Measurements from ENCODE around the gene KLHL1. TPM values are rescaled to one million over a fixed set of nuclear protein-coding genes. Genes with fewer than 3 reads are reported as not detected.

Gene KLHL1
- total RNA-seq, 4 donors from 2014 or later, result not detected

DNA sequence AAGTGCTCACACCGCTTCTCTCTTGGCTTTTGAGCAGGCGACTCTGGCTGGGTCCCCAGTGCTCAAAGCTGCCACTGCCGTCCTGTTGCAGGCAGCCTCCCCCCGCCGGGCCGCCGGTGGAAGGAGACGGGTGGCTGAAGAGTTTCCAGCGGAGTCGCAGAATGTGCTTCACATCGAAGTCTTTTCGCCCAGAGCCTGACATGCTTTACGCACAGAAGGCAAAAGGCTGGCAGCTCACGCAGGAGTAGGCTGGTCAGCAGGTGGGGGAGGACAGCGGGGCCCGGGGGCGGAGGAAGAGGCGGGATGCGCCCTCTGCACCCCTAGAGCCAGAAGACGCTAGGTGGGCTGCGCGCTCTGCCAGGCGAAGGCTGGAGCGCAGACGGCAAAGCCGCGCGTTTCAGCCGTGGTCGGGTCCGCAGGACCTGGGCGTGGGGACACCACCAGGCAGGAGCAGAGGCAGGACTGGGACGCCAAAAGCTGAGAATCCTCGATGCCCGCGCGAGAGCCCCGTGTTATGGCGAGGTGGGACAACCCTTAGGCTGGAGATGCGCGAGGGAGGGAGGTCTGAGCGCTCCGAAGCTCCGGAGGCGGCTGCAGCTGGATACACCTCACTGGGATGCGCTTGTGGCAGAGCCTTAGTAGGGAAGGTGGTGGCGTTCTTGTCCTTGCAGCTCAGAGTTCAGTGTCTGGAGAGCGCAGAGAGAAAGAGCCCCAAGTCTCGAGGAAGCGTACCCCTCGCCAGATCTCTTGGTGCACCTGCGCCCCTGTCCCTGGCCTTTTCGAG, 562 bp downstream of the KLHL1 start, which contains the start of gene ATXN8OS:
Gene ATXN8OS, plus strand, starts transcription at position 329 of the 784 bp plus-strand sequence.
- TF ChIP-seq, protein P1, sequence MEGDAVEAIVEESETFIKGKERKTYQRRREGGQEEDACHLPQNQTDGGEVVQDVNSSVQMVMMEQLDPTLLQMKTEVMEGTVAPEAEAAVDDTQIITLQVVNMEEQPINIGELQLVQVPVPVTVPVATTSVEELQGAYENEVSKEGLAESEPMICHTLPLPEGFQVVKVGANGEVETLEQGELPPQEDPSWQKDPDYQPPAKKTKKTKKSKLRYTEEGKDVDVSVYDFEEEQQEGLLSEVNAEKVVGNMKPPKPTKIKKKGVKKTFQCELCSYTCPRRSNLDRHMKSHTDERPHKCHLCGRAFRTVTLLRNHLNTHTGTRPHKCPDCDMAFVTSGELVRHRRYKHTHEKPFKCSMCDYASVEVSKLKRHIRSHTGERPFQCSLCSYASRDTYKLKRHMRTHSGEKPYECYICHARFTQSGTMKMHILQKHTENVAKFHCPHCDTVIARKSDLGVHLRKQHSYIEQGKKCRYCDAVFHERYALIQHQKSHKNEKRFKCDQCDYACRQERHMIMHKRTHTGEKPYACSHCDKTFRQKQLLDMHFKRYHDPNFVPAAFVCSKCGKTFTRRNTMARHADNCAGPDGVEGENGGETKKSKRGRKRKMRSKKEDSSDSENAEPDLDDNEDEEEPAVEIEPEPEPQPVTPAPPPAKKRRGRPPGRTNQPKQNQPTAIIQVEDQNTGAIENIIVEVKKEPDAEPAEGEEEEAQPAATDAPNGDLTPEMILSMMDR (IDR thresholded peaks at IDR 0.05), result no peak
- TF ChIP-seq POLR2A (IDR thresholded peaks at IDR 0.05), result no peak
- H3K4me3 ChIP-seq (ENCODE audit: low read depth, poor library complexity, severe bottlenecking), result no peak within 1 kb of the TSS

DNA sequence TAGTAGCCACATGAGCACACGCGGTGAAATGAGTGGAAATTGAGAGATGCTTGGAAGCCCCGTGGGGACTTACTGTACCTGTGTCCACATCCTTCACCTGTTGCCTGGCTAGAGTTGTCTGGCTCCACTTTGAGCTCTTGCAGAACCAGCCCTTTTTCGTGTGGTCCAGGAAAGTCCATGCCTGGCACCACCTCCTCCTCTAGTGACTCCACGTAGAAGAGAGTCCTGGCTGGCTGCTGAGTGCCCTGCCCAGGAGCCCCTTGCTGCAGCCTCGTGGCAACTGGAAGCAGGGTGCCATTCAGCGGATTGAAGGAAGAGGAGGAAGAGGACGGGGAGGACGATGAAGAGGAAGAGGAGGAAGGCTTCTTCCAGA, 1.1 kb downstream of the KLHL1 start:
- no peak overlapping the region for H3K4me3 ChIP-seq (ENCODE audit: low read depth, poor library complexity, severe bottlenecking)
- TF ChIP-seq POLR2A (IDR thresholded peaks at IDR 0.05), result no peak
- TF ChIP-seq, protein P1 (IDR thresholded peaks at IDR 0.05), result no peak
- 30 to 46% methylated on average over 9 of the region's 9 CpGs for WGBS, 2 donors
- intact Hi-C loops (cut with DNase I; ENCODE audit: low total_unique reads), result no loop called here
- DNase-seq (ENCODE audit: low spot score in 2 of 2), result no peak

More for the DNA sequence above, 562 bp downstream of the KLHL1 start, which contains the start of gene ATXN8OS:
- 6 to 7% methylated on average over 45 to 46 of the region's 53 CpGs for WGBS, 2 donors
- DNase-seq (ENCODE audit: low spot score in 2 of 2), result no peak
- intact Hi-C loops (cut with DNase I; ENCODE audit: low total_unique reads), result no loop called here

DNA sequence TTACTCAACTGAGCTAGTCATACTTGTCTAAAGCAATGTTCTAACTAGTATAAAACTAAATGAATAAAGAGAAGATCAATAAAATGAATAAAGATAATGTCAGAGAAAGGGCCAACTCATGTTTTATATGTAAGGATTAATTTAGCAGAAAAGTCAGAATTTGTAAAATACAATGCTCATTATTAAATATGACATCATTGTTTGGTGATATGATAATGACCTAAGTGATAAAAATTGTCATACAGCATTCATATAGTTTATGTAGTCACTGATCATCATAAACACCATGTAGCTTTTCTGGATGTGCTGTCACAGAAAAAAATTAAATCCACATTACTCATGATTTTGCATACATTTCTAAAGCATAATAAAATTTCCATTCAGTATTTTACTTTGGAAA, 3.8 kb downstream of the KLHL1 start:
- no peak for TF ChIP-seq POLR2A (IDR thresholded peaks at IDR 0.05)
- TF ChIP-seq, protein P1 (IDR thresholded peaks at IDR 0.05), result no peak
- intact Hi-C loops (cut with DNase I; ENCODE audit: low total_unique reads), result no loop called here

DNA sequence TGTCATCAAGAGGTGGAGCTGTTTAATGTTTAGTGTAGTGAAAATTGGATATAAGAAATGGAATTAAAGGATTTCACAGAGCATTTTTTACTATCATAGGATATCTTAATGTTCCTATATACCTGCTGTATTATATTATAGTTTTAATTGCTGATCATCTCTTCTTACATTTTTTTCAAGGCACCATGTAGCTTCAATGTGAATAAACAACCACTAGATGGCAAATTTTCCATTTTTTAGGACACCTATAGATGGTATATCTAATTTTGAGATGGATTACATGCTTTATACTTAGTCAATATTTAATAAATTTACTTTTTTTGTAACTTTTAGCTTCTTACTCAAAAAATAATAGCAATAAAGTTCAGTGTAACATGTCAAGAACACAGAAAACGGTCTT, 9.6 kb downstream of the KLHL1 start:
- WGBS, 2 donors, result 33 to 40% methylated on average over 1 of the region's 1 CpG
- DNase-seq (ENCODE audit: low spot score in 2 of 2), result no peak
- intact Hi-C loops (cut with DNase I; ENCODE audit: low total_unique reads), result no loop called here
- TF ChIP-seq, protein P1 (IDR thresholded peaks at IDR 0.05), result no peak
- TF ChIP-seq POLR2A (IDR thresholded peaks at IDR 0.05), result no peak
- H3K4me3 ChIP-seq (ENCODE audit: low read depth, poor library complexity, severe bottlenecking), result no peak overlapping the region

More for the DNA sequence above, 3.8 kb downstream of the KLHL1 start:
- no peak overlapping the region for H3K4me3 ChIP-seq (ENCODE audit: low read depth, poor library complexity, severe bottlenecking)
- no peak for DNase-seq (ENCODE audit: low spot score in 2 of 2)

DNA sequence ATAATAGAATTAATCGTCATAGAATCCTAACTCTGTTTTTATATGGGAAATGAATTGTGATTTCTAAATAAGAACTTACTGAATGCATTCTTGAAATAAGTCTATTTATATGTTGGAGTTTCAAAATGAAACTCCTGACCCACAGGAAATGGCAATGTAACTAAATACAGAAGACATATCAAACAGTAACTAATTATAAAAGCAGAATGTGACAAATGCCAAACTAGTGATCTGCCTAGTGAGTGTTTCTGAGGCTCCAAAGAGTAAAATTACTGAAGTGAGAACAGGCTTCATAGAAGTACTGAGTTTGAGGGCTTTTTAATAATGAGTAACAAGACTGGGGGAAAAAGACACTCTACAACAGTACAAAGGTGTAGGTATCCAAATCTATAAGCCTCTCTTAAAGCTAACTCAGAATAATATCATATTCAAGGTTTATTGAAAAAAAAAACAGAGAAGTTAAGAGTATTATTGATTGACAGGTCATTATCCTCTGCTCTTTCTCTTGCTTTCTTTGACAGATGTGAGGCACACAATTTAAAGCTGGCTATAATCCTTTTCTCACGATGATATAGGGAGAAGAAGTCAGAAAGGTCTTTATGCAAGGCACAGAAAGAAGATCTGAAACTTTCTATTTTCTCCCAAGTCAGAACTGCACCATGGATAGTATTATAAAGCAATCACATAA, 18.1 kb downstream of the KLHL1 start:
- intact Hi-C loops (cut with DNase I; ENCODE audit: low total_unique reads), result no loop called here
- DNase-seq (ENCODE audit: low spot score in 2 of 2), result no peak
- 71 to 81% methylated on average over 2 of the region's 2 CpGs for WGBS, 2 donors
- no peak overlapping the region for H3K4me3 ChIP-seq (ENCODE audit: low read depth, poor library complexity, severe bottlenecking)
- no peak for TF ChIP-seq POLR2A (IDR thresholded peaks at IDR 0.05)
- TF ChIP-seq, protein P1 (IDR thresholded peaks at IDR 0.05), result no peak

Measured in lower leg skin (tissue), 4 donors.